Measurements from ENCODE around the gene SERPINB6. TPM values are rescaled to one million over a fixed set of nuclear protein-coding genes. Genes with fewer than 3 reads are reported as not detected.

Gene SERPINB6
- total RNA-seq, 1 experiment from 2014 or later = 39.0 TPM

DNA sequence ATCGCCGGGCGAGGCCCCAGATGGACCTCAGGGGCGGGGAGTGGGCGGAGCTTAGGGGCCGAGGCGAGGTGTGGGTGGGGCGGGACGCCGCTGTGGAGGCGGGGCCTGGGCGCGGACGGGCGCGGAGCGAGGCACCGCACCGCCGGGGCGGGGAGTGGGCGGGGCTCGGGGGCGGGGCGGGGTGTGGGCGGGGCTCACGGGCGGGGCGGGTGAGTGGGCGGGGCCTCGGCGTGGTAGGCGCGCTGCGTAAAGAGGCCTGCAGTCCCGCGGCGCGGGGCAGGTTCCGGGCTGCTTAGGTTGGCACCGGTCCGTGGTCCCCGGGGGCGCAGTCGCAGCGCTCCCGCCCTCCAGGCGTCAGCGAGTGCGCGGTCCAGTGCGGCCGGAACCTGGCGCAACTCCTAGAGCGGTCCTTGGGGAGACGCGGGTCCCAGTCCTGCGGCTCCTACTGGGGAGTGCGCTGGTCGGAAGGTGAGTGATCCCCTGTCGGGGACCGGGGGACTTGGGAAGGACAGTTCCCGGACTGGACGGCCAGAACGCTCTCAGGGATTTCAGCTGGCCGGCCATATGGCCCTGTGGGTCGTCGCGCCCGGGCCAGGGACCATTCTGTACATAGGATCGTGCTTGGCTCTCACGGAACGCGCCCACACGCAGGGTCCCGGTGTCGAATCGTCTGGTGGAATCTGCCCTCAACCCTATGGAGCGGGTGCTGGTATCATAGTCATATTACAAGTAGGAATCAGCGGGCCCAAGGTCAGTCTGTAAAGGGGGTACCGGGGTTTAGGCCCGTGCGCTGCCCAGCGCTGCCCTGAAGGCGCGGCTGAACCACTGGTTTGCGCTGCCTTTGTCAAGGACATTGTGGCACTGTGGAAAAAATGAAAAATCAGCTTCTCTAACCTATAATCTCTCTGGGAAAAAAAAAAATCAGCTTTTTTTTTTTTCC, 28.5 kb upstream of the SERPINB6 start, which contains the start of gene NQO2:
TSS of gene NQO2 (plus strand) at position 277 of the 940 bp plus-strand sequence. CDS start 6,659 bp downstream, outside the sequence.
- Mint-ChIP-seq H3K9me3 (no peaks in the 10 kb centered on the region), H3K27me3 (ENCODE audit: low read depth) (no peaks in the 10 kb centered on the region; the same call in 1 of the 2 replicates), H3K4me1 (peaks cover 20 to 26% of the 10 kb centered on the region in 2 experiments), H3K4me3 (peak within 1 kb of the TSS; percentile 85 to 93), H3K27ac (peak within 1 kb of the TSS; percentile 68 to 85 (median 85); a peak in 4 of 7 replicates), H3K36me3 (ENCODE audit: insufficient read depth in 1 of 3, low read depth in 3 of 3) (peaks cover 17 to 24% (median 21%) of the 10 kb centered on the region in 3 experiments; a peak in 6 of 7 replicates)
- Histone ChIP-seq H4K91ac (ENCODE audit: insufficient read length, low read depth, low read length) (no peak within 1 kb of the TSS), H3K4ac (ENCODE audit: low read depth, low read length) (no peak within 1 kb of the TSS), H3K4me2 (ENCODE audit: insufficient read depth, insufficient read length, low read length) (peak within 1 kb of the TSS; percentile 90), H3K27ac (ENCODE audit: insufficient read length, low read depth, low read length) (no peak within 1 kb of the TSS), H3K79me1 (ENCODE audit: insufficient read depth, low read depth, low read length, poor library complexity, severe bottlenecking) (peaks cover 5% of the 10 kb centered on the region), H2AK5ac (ENCODE audit: insufficient read length, low read length) (no peak within 1 kb of the TSS), H3K9ac (ENCODE audit: extremely low read depth, insufficient read length, low read length) (peak within 1 kb of the TSS; percentile 68), H3K18ac (ENCODE audit: insufficient read length, low read depth, low read length) (peak within 1 kb of the TSS; percentile 0), H4K20me1 (ENCODE audit: control insufficient read depth, insufficient read depth, insufficient read length) (no peaks in the 10 kb centered on the region), H2BK20ac (ENCODE audit: low read depth, low read length, poor library complexity, severe bottlenecking) (no peak within 1 kb of the TSS), H2BK120ac (ENCODE audit: low read depth, low read length, poor library complexity, severe bottlenecking) (no peak within 1 kb of the TSS), H3K23ac (ENCODE audit: insufficient read length, low read depth, low read length) (no peak within 1 kb of the TSS), H4K5ac (ENCODE audit: insufficient read length, low read depth, low read length) (no peak within 1 kb of the TSS), H4K8ac (replicated peaks; ENCODE audit: insufficient read length, low read depth, low read length) (no peak within 1 kb of the TSS), H3K27me3 (ENCODE audit: insufficient read depth, low read length) (no peaks in the 10 kb centered on the region), H3K14ac (ENCODE audit: insufficient read depth, low read length) (peak within 1 kb of the TSS; percentile 48), H3K23me2 (ENCODE audit: insufficient read length, low read depth, low read length, poor library complexity, severe bottlenecking) (peaks cover 14% of the 10 kb centered on the region), H2BK15ac (ENCODE audit: low read depth, low read length) (no peak within 1 kb of the TSS), H3K56ac (ENCODE audit: insufficient read length, low read depth, low read length) (no peak within 1 kb of the TSS), H3K4me1 (ENCODE audit: insufficient read depth, low read length) (no peaks in the 10 kb centered on the region; the same call in 1 of the 2 replicates), H2BK12ac (ENCODE audit: insufficient read length, low read depth, low read length) (no peak within 1 kb of the TSS), H3K9me3 (ENCODE audit: control insufficient read depth, low read depth, low read length) (no peaks in the 10 kb centered on the region), H2BK5ac (ENCODE audit: insufficient read length, low read length) (no peak within 1 kb of the TSS), H3T11ph (ENCODE audit: low read length) (no peak within 1 kb of the TSS), H2AFZ (ENCODE audit: low read length) (no peak within 1 kb of the TSS), H3K79me2 (ENCODE audit: insufficient read depth, low read length) (no peaks in the 10 kb centered on the region; the same call in 1 of the 2 replicates)
- no CpG with 5 or more reads among the region's 87 CpGs for WGBS (ENCODE audit: extremely low coverage, insufficient read length, low lambda C conversion rate)
- TF ChIP-seq, protein P1, sequence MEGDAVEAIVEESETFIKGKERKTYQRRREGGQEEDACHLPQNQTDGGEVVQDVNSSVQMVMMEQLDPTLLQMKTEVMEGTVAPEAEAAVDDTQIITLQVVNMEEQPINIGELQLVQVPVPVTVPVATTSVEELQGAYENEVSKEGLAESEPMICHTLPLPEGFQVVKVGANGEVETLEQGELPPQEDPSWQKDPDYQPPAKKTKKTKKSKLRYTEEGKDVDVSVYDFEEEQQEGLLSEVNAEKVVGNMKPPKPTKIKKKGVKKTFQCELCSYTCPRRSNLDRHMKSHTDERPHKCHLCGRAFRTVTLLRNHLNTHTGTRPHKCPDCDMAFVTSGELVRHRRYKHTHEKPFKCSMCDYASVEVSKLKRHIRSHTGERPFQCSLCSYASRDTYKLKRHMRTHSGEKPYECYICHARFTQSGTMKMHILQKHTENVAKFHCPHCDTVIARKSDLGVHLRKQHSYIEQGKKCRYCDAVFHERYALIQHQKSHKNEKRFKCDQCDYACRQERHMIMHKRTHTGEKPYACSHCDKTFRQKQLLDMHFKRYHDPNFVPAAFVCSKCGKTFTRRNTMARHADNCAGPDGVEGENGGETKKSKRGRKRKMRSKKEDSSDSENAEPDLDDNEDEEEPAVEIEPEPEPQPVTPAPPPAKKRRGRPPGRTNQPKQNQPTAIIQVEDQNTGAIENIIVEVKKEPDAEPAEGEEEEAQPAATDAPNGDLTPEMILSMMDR (conservative IDR thresholded peaks at IDR 0.05) = no peak
- DNase-seq = peak; percentile 95

All from H9 (cell line).